Measurements from ENCODE around the gene AVL9.
A peak's percentile ranks its signal among the peaks of the same experiment; 100 is the strongest.

Gene AVL9

GRCh38 chr7:32535162-32535702, 39.9 kb downstream of the AVL9 start:
- no peak for DNase-seq

GRCh38 chr7:32536016-32536415, 40.7 kb downstream of the AVL9 start:
- no peak for DNase-seq

GRCh38 chr7:32536585-32536984, 41.3 kb downstream of the AVL9 start:
- DNase-seq: no peak

- no peak for DNase-seq
Measured at GRCh38 chr7:32537760-32538159, 42.5 kb downstream of the AVL9 start.

GRCh38 chr7:32539366-32539765, 44.1 kb downstream of the AVL9 start:
- DNase-seq: no peak

GRCh38 chr7:32539919-32540531, 44.7 kb downstream of the AVL9 start:
- no peak for DNase-seq

GRCh38 chr7:32542595-32542994, 47.3 kb downstream of the AVL9 start:
- DNase-seq: no peak

GRCh38 chr7:32559480-32559879, 64.2 kb downstream of the AVL9 start:
- no peak for DNase-seq

- DNase-seq: no peak
Measured at GRCh38 chr7:32560075-32560474, 64.8 kb downstream of the AVL9 start.

GRCh38 chr7:32561613-32562012, 66.3 kb downstream of the AVL9 start:
- no peak for DNase-seq

- no peak for DNase-seq
Measured at GRCh38 chr7:32564542-32564941, 69.3 kb downstream of the AVL9 start.

- no peak for DNase-seq
Measured at GRCh38 chr7:32569388-32570289, 74.3 kb downstream of the AVL9 start.

- DNase-seq: no peak
Measured at GRCh38 chr7:32573110-32573687, 77.9 kb downstream of the AVL9 start.

GRCh38 chr7:32574626-32575025, 79.3 kb downstream of the AVL9 start:
- DNase-seq: no peak

- no peak for DNase-seq
Measured at GRCh38 chr7:32577421-32577820, 82.1 kb downstream of the AVL9 start.

GRCh38 chr7:32579776-32580175, 84.5 kb downstream of the AVL9 start:
- DNase-seq: no peak

GRCh38 chr7:32580646-32581045, 85.4 kb downstream of the AVL9 start:
- DNase-seq: no peak

- DNase-seq: no peak
Measured at GRCh38 chr7:32582036-32582435, 86.7 kb downstream of the AVL9 start.

GRCh38 chr7:32583791-32584190, 88.5 kb downstream of the AVL9 start:
- no peak for DNase-seq

GRCh38 chr7:32586291-32587221, 91.3 kb downstream of the AVL9 start:
- DNase-seq: no peak

GRCh38 chr7:32587411-32587948, 92.2 kb downstream of the AVL9 start:
- no peak for DNase-seq

GRCh38 chr7:32588657-32589056, 93.4 kb downstream of the AVL9 start:
- peak; percentile 9 to 18 for DNase-seq

Measured in activated CD4-positive, alpha-beta T cell treated with anti-CD3 and anti-CD28 coated beads, Interleukin-2, amount 50 U/mL, for 48 hours (primary cell).